GM18909 (cell line): ENCODE results near the gene CHST3.
"Not testable (repeated sequence)": the region's sequence is repeated elsewhere in the genome, so short reads cannot be mapped to it uniquely, and the experiment has no call there.

Source experiments
- ATAC-seq: cut with Tn5 transposase; IDR thresholded peaks from one replicate; pipeline ENCODE4 v1.9.1; 2021; ENCODE audit warnings: mild to moderate bottlenecking; ENCODE audit not compliant: unreplicated experiment, poor library complexity

The CHST3 gene

GRCh38 chr10:71985542-71986250 lies 21.5 kb downstream of the CHST3 start:
- no peak for ATAC-seq

- ATAC-seq = not testable (repeated sequence)
These were observed 24.7 kb downstream of the CHST3 start for GRCh38 chr10:71988895-71989294.

DNA sequence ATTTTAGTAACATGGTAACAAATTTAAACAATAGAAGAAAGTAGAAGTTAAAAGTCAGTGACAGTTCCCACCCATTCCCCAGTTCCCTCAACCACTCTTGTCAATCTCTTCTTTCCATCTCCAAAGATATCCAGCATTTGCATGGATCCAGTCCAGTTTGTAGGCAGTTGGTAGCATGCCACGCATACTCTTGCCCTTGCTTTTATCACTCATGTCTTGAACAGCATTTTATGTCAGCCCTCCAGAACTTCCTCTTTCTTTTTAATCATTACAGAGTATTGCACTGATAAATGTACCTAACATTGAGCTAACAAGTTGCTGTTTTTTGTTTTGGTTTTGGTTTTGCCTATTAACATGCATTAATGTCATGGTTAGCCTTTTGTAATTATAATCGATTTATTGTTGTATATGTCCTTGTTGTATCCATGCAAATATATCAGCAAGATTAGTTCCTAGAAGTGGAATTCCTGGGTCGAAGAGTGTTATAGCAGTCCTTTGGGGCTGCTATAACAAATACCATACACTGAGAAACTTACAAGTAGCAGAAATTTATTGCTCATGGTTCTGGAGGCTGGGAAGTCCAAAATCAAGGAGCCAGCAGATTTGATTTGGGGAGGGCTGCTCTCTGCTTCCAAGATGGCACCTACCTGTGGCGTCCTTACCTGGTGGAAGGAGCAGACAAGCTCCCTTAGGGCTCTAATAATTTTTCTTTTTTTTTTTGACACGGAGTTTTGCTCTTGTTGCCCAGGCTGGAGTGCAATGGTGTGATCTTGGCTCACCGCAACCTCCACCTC lies 25.7 kb downstream of the CHST3 start:
- no peak for ATAC-seq

DNA sequence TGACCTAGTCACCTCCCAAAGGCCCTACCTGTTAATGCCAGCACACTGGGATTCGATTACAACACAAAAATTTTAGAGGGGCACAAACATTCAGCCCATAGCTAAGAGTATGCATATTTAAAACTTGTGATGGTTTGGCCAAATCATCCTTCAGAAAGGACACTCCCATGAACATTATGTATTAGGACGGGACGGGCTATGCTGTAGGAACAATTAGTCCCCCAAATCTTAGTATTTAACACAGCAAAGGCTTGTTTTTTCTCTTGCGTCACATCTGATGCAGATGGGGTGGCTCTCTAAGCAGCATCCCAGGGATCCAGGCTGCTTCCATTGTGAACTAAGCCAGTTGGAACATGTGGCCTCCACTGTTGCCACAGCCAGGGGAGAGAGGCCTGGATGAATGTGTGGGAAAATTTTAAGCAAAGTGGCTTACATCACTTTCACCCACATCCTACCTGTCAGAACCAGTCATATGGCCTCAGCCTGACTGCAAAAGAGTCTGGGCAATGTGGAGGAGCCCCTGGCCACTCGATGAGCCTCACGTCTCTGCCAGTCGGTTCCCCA lies 26.6 kb downstream of the CHST3 start:
- ATAC-seq = no peak

- no peak for ATAC-seq
These were observed 31.3 kb downstream of the CHST3 start for GRCh38 chr10:71995449-71995848.

GRCh38 chr10:71995887-71996575 lies 31.8 kb downstream of the CHST3 start:
- ATAC-seq = no peak

DNA sequence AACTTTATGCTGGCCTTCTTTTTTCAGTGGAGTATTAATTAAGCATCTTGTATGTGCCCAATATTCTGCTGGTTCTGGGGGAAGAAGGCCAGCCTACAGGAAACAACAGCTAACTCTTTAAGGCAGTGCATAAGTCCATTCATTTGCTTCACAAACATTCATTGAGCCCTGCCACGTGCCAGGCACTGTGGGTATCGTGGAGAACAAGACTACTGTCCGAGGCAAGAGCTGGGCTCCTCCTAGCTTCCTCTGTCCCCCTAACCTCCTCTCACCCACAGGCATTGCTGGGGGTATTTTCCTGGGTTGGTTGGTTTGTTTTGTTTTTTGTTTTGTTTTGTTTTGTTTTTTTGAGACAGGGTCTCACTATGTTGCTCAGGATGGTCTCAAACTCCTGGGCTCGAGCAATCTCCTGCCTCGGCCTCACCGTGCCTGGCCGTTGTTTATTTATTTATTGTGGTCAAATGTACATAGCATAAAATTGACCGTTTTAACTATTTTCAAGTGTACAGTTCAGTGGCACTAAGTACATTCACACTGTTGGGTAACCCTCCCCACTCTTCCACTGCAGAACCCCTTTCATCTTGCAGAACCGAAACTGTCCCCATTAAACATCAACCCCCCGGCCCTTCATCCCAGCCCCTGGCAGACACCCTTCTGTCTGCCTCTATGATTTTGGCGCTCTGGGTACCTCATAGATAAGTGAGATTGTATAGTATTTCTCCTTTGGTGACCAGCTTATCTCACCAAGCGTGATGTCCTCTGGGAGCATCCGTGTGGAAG lies 32.6 kb downstream of the CHST3 start:
- ATAC-seq = no peak

- ATAC-seq = no peak
These were observed 34.1 kb downstream of the CHST3 start for GRCh38 chr10:71998119-71998839.

- no peak for ATAC-seq
These were observed 34.6 kb downstream of the CHST3 start for GRCh38 chr10:71998840-71999194.

DNA sequence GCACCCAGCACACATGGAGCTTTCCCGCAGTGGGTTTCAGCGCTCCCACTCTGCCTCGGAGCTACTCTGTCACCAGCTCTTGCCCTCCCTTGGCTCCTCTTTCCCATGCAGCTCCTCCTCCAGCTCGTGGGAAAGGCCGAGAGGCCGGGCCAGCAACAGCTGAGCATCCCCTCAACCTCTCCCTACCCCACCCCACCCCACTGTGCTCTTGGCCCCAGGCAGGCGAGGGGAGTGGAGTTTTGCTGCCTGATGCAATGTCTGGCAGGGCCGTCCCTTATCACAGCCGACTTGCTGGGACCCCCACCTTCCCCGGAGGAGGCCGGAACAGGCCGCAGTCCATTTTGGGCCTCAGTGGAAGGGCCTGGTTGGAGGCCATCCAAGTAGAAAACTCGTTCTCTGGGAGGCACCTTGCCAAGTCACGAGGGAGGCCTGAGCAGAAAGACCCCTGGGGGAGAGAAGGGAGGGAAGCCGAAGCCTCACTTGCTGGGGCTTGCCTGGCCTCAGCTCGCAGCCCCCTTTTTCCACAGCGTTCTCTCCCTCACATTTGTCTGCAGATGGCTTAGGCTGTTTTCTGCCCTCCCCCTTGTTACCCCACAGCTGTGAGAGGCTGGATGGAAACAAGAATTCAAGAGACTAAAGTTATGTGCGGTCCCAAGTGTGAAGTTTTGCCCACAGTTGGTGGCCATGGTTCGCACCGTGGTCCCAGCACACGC lies 35.3 kb downstream of the CHST3 start:
- ATAC-seq = no peak

GRCh38 chr10:72000073-72001032 lies 36.2 kb downstream of the CHST3 start:
- ATAC-seq = no peak

- no peak for ATAC-seq
These were observed 36.8 kb downstream of the CHST3 start for GRCh38 chr10:72001033-72001395.

GRCh38 chr10:72002354-72003295 lies 38.4 kb downstream of the CHST3 start:
- no peak for ATAC-seq

GRCh38 chr10:72006026-72006425 lies 41.8 kb downstream of the CHST3 start:
- no peak for ATAC-seq

DNA sequence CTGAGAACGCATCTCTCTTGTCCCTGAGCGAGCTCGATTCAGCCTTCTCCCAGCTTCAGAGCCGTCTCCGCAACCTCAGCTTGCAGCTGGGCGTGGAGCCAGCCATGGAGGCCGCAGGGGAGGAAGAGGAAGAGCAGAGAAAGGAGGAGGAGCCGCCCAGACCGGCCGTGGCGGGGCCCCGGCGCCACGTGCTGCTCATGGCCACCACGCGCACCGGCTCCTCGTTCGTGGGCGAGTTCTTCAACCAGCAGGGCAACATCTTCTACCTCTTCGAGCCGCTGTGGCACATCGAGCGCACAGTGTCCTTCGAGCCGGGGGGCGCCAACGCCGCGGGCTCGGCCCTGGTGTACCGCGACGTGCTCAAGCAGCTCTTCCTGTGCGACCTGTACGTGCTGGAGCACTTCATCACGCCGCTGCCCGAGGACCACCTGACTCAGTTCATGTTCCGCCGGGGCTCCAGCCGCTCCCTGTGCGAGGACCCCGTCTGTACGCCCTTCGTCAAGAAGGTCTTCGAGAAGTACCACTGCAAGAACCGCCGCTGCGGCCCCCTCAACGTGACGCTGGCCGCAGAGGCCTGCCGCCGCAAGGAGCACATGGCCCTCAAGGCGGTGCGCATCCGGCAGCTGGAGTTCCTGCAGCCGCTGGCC lies 43.2 kb downstream of the CHST3 start:
- ATAC-seq = no peak
